Activated CD8-positive, alpha-beta T cell treated with anti-CD3 and anti-CD28 coated beads for 36 hours (primary cell): ENCODE results near the gene STS. TPM values are rescaled to one million over a fixed set of nuclear protein-coding genes. Genes with fewer than 3 reads are reported as not detected.

Source experiments
- ATAC-seq: fragments of 200-7000 bp; cut with Tn5 transposase; one replicate; pipeline ENCODE4 v1.10.0; 2021; ENCODE audit warnings: mild to moderate bottlenecking, moderate library complexity
- CTCF ChIA-PET: fragments of 350-600 bp; sonication (Branson Sonifier 250); formaldehyde crosslinking; loops from one replicate; lab custom pipeline; 2021; ENCODE audit warnings: antibody characterized with exemption; lab: Charles Lee
- POLR2A ChIA-PET: fragments of 350-600 bp; sonication (Branson Sonifier 250); formaldehyde crosslinking; loops from one replicate; lab custom pipeline; 2021; ENCODE audit warnings: antibody characterized with exemption; lab: Charles Lee
- DNase-seq: peaks from one replicate; pipeline ENCODE4 v3.0.0-alpha.2; 2020
- H3K27ac Mint-ChIP-seq: one replicate; pipeline ENCODE4 v1.8.0; 2021; ENCODE audit warnings: mild to moderate bottlenecking, mixed read lengths
- H3K27me3 Mint-ChIP-seq: one replicate; pipeline ENCODE4 v1.8.0; 2021; ENCODE audit warnings: mixed read lengths
- H3K36me3 Mint-ChIP-seq: one replicate; pipeline ENCODE4 v1.8.0; 2021; ENCODE audit warnings: low read depth, mixed read lengths
- H3K4me1 Mint-ChIP-seq: one replicate; pipeline ENCODE4 v1.8.0; 2021; ENCODE audit warnings: low read depth, mixed read lengths
- H3K4me3 Mint-ChIP-seq: one replicate; pipeline ENCODE4 v1.8.0; 2021; ENCODE audit warnings: mild to moderate bottlenecking, moderate library complexity, mixed read lengths
- H3K9me3 Mint-ChIP-seq: one replicate; pipeline ENCODE4 v1.8.0; 2021; ENCODE audit warnings: mixed read lengths
- intact Hi-C: fragments of 100-400 bp; cut with micrococcal nuclease; formaldehyde crosslinking; loops from one replicate; pipeline ENCODE4 v1.10.0; 2022
- total RNA-seq, 2 experiments: library from RNA; stranded (reverse); gene quantifications; one replicate each; pipeline ENCODE4 v1.2.3, GENCODE V29; 2021
- TF ChIP-seq, protein P1 (sequence below): fragments of 200-600 bp; IDR thresholded peaks from one replicate; pipeline ENCODE4 v1.8.0; 2022; ENCODE audit warnings: antibody characterized with exemption, mild to moderate bottlenecking

STS gene
- total RNA-seq, 2 experiments from 2014 or later, result 0.50 to 0.72 TPM

GRCh38 chrX:7159149-7159861, 11.8 kb downstream of the STS start:
- ChIA-PET POLR2A (no interaction called here), CTCF (interaction anchor here (1.4 kb wide), 1 partner anchor 12 kb away, joined by 3 read pairs; no protein-coding TSS in a partner anchor)
- TF ChIP-seq, protein P1, sequence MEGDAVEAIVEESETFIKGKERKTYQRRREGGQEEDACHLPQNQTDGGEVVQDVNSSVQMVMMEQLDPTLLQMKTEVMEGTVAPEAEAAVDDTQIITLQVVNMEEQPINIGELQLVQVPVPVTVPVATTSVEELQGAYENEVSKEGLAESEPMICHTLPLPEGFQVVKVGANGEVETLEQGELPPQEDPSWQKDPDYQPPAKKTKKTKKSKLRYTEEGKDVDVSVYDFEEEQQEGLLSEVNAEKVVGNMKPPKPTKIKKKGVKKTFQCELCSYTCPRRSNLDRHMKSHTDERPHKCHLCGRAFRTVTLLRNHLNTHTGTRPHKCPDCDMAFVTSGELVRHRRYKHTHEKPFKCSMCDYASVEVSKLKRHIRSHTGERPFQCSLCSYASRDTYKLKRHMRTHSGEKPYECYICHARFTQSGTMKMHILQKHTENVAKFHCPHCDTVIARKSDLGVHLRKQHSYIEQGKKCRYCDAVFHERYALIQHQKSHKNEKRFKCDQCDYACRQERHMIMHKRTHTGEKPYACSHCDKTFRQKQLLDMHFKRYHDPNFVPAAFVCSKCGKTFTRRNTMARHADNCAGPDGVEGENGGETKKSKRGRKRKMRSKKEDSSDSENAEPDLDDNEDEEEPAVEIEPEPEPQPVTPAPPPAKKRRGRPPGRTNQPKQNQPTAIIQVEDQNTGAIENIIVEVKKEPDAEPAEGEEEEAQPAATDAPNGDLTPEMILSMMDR, result no peak
- H3K27me3 Mint-ChIP-seq, result no peaks in the 10 kb centered on the region
- H3K4me1 Mint-ChIP-seq, result no peaks in the 10 kb centered on the region
- no peaks in the 10 kb centered on the region for H3K36me3 Mint-ChIP-seq
- intact Hi-C loops, result no loop called here
- DNase-seq, result no peak
- H3K4me3 Mint-ChIP-seq, result no peak overlapping the region
- H3K27ac Mint-ChIP-seq, result no peak overlapping the region
- no peak for ATAC-seq
- no peaks in the 10 kb centered on the region for H3K9me3 Mint-ChIP-seq

- no peaks in the 10 kb centered on the region for H3K27me3 Mint-ChIP-seq
- H3K27ac Mint-ChIP-seq, result no peak overlapping the region
- intact Hi-C loops, result no loop called here
- POLR2A ChIA-PET, result no interaction called here
- H3K4me3 Mint-ChIP-seq, result no peak overlapping the region
- no peak for ATAC-seq
- DNase-seq, result no peak
- CTCF ChIA-PET, result interaction anchor here (1.2 kb wide), 1 partner anchor 10 kb away, joined by 3 read pairs; no protein-coding TSS in a partner anchor
- TF ChIP-seq, protein P1, result no peak
- H3K36me3 Mint-ChIP-seq, result no peaks in the 10 kb centered on the region
- H3K9me3 Mint-ChIP-seq, result no peaks in the 10 kb centered on the region
- H3K4me1 Mint-ChIP-seq, result no peaks in the 10 kb centered on the region
Measured at GRCh38 chrX:7163146-7163677, 15.7 kb downstream of the STS start.

DNA sequence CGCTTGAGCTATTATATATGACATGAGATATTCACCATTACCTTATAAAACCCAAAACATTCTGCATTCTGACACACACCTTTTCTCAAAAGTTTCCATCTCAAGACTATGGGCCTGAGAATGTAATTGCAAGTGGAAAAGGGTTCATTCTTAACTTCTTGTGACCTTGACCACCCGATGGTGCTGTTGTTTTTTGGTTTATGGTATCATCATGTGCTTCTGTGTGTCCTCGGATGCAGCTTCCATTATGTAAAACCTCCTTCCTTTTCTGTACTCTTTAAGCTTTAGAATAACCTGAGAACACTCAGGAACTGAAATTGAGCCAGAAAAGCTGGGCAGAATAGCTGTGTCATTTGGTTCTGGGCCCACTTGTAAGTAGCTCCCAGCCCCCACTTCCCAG, 16.7 kb downstream of the STS start:
- no peak for ATAC-seq
- POLR2A ChIA-PET, result no interaction called here
- no peaks in the 10 kb centered on the region for H3K9me3 Mint-ChIP-seq
- no peaks in the 10 kb centered on the region for H3K27me3 Mint-ChIP-seq
- intact Hi-C loops, result no loop called here
- DNase-seq, result no peak
- no peaks in the 10 kb centered on the region for H3K4me1 Mint-ChIP-seq
- H3K27ac Mint-ChIP-seq, result no peak overlapping the region
- H3K36me3 Mint-ChIP-seq, result no peaks in the 10 kb centered on the region
- CTCF ChIA-PET, result interaction anchor here (1.2 kb wide), 1 partner anchor 9 kb away, joined by 3 read pairs; no protein-coding TSS in a partner anchor
- TF ChIP-seq, protein P1, result no peak
- no peak overlapping the region for H3K4me3 Mint-ChIP-seq

GRCh38 chrX:7168371-7168770, 20.9 kb downstream of the STS start:
- Mint-ChIP-seq H3K36me3 (no peaks in the 10 kb centered on the region), H3K9me3 (no peaks in the 10 kb centered on the region), H3K4me1 (no peaks in the 10 kb centered on the region), H3K27ac (no peak overlapping the region), H3K27me3 (no peaks in the 10 kb centered on the region), H3K4me3 (no peak overlapping the region)
- no peak for ATAC-seq
- no peak for DNase-seq
- TF ChIP-seq, protein P1, result no peak
- ChIA-PET CTCF (no interaction called here), POLR2A (no interaction called here)
- intact Hi-C loops, result no loop called here

GRCh38 chrX:7169627-7170026, 22.1 kb downstream of the STS start:
- DNase-seq (no peak), ATAC-seq (no peak)
- intact Hi-C loops, result no loop called here
- Mint-ChIP-seq H3K9me3 (no peaks in the 10 kb centered on the region), H3K27ac (no peak overlapping the region), H3K4me1 (no peaks in the 10 kb centered on the region), H3K27me3 (no peaks in the 10 kb centered on the region), H3K4me3 (no peak overlapping the region), H3K36me3 (no peaks in the 10 kb centered on the region)
- CTCF ChIA-PET, result no interaction called here
- TF ChIP-seq, protein P1, result no peak
- POLR2A ChIA-PET, result no interaction called here
